Measurements from ENCODE around the gene LAMB3.
A peak's percentile ranks its signal among the peaks of the same experiment; 100 is the strongest.

Gene LAMB3

DNA sequence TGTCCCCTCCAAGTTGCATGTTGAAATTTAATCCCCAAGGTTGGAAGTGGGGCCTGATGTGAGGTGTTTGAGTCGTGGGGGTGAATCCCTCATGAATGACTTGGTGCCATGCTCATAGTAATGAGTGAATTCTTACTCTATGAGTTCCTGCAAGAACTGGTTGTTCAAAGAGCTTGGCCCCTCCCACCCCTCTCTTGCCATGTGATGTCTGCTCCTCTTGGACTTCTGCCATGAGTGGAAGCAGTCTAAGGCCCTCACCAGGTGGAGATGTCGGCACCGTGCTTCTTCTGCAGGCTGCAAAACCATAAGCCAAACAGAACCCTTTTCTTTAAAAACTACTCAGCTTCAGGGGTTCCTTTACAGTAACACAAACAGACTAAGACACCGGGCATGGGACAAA, 37.3 kb upstream of the LAMB3 start:
- DNase-seq (ENCODE audit: low read depth), result no peak
- H3K4me3 ChIP-seq (ENCODE audit: low read length), result no peak overlapping the region
- no peak for TF ChIP-seq CTCF (conservative IDR thresholded peaks at IDR 0.05; ENCODE audit: low read length)

DNA sequence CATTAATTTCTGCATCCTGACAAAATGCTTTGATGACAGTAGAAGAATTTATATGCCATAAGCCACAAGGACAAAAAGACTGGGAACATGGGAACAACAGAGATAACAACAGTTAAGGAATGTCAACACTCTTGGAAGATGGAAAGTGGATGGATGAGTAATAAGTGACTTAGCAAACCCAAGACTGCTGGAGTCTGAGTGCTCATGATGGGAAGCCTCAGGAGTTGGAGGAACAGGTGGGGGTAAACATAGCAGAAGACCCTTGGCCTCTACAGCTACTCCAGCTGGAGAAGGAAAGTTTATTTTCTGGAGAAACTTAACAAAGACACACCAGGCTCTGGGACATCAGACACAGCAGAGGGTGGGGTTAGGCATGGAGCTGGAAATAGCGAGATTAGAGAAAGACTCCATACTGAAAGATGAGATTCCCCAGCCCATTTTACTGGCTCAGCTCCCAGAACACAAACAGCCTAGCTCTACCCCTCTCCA, 36.6 kb upstream of the LAMB3 start:
- DNase-seq (ENCODE audit: low read depth), result peak; percentile 46
- no peak overlapping the region for H3K4me3 ChIP-seq (ENCODE audit: low read length)
- no peak for TF ChIP-seq CTCF (conservative IDR thresholded peaks at IDR 0.05; ENCODE audit: low read length)

GRCh38 chr1:209686322-209686721, 34.1 kb upstream of the LAMB3 start:
- no peak overlapping the region for H3K4me3 ChIP-seq (ENCODE audit: low read length)
- DNase-seq (ENCODE audit: low read depth), result no peak
- TF ChIP-seq CTCF (conservative IDR thresholded peaks at IDR 0.05; ENCODE audit: low read length), result no peak

DNA sequence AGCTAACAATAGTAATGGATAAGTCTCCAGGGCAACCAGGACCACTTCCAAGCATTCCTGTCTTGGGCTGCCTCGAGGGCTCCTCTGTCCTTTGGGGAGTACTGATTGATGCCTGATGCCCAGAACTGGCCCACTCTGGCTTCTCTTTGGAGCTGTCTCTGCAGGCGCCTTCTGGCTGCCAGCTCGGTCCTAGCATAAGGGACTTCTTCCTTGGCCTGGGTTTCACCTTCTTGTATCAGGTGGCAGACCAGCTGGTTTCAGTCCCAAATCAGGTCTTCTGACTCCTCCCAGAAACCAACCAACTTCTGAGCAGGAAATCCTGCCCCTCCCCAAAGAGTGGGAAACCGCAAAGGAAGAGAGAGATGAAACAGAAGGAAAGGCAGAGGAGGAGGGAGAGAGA, 33.6 kb upstream of the LAMB3 start:
- no peak for DNase-seq (ENCODE audit: low read depth)
- H3K4me3 ChIP-seq (ENCODE audit: low read length), result no peak overlapping the region
- no peak for TF ChIP-seq CTCF (conservative IDR thresholded peaks at IDR 0.05; ENCODE audit: low read length)

GRCh38 chr1:209678981-209679539, 26.8 kb upstream of the LAMB3 start:
- no peak for DNase-seq (ENCODE audit: low read depth)
- H3K4me3 ChIP-seq (ENCODE audit: low read length), result no peak overlapping the region
- TF ChIP-seq CTCF (conservative IDR thresholded peaks at IDR 0.05; ENCODE audit: low read length), result no peak

- peak overlapping the region; percentile 55 for H3K4me3 ChIP-seq (ENCODE audit: low read length)
- TF ChIP-seq CTCF (conservative IDR thresholded peaks at IDR 0.05; ENCODE audit: low read length), result no peak
- peak; percentile 21 for DNase-seq (ENCODE audit: low read depth)
Measured at GRCh38 chr1:209675565-209676154, 23.4 kb upstream of the LAMB3 start.

DNA sequence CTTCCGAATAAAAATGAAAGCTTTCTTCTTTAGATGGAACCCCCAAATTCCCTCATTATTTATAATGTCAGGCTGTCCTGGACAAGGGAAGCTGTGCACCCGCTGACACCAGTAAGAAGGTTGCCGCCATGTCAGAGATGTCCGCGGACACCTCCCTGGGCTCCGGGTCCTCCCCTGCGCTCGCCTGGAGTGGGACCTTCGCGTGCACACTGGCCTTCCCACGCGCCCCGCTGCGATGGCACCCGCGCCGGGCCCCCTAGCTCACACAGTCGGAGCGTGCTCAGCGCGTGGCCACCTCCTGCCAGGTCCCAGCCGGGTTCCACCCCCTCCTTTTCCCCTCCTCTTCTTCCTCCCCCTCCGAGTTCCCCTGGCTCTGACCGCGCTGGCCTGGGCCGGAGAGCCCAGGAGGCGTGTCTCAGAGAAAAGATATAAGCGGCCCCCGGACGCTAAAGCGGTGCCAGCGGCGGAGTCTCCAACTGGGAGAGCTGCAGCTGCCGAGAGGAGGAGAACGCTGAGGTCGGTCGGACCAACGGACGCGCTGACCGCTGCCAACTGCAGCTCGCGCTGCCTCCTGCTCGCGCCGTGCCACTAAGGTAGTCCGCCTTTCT, 22.8 kb upstream of the LAMB3 start, which contains the start of gene G0S2:
Gene G0S2 (plus strand): TSS at position 456 of the 608 bp plus-strand sequence. CDS start 273 bp downstream, outside the sequence.
- peak; percentile 39 for DNase-seq (ENCODE audit: low read depth)
- no peak for TF ChIP-seq CTCF (conservative IDR thresholded peaks at IDR 0.05; ENCODE audit: low read length)
- H3K4me3 ChIP-seq (ENCODE audit: low read length), result peak within 1 kb of the TSS; percentile 55

Data from AG10803 (cell line).